Mesendoderm (in vitro differentiated cells): ENCODE data around the gene PPP1R26.
"Not testable (repeated sequence)": the region's sequence is repeated elsewhere in the genome, so short reads cannot be mapped to it uniquely, and the experiment has no call there.

Experiments
- DNase-seq: peaks from one replicate; pipeline ENCODE4 v3.0.0; 2013
- H2AK5ac ChIP-seq: 2 replicates; pipeline ENCODE4 v1.6.1; 2013; ENCODE audit warnings: low read length, inconsistent platforms
- H2BK120ac ChIP-seq: 2 replicates; pipeline ENCODE4 v1.6.1; 2013; ENCODE audit warnings: low read depth, mild to moderate bottlenecking, low read length, moderate library complexity, mixed read lengths
- H2BK15ac ChIP-seq: replicated peaks from 2 replicates; pipeline ENCODE4 v1.6.1; 2013; ENCODE audit warnings: low read depth, mild to moderate bottlenecking, moderate library complexity
- H2BK5ac ChIP-seq: 2 replicates; pipeline ENCODE4 v1.6.1; 2013; ENCODE audit warnings: low read length, inconsistent platforms
- H3K18ac ChIP-seq: 2 replicates; pipeline ENCODE4 v1.6.1; 2013; ENCODE audit warnings: mild to moderate bottlenecking, low read length, mixed read lengths
- H3K23ac ChIP-seq: one replicate; pipeline ENCODE4 v1.6.1; 2013; ENCODE audit warnings: low read length
- H3K27ac ChIP-seq: 2 replicates; pipeline ENCODE4 v1.5.1; 2013; ENCODE audit warnings: low read depth, mild to moderate bottlenecking, inconsistent platforms, low read length, moderate library complexity
- H3K27me3 ChIP-seq: 2 replicates; pipeline ENCODE4 v1.6.1; 2013; ENCODE audit warnings: low read length, control low read depth, mild to moderate bottlenecking, inconsistent platforms; ENCODE audit not compliant: insufficient read depth, poor library complexity
- H3K36me3 ChIP-seq: 2 replicates; pipeline ENCODE4 v1.6.1; 2013; ENCODE audit warnings: low read length, inconsistent platforms; ENCODE audit not compliant: control insufficient read depth, insufficient read depth
- H3K4ac ChIP-seq: one replicate; pipeline ENCODE4 v1.6.1; 2013; ENCODE audit warnings: low read depth, mild to moderate bottlenecking, low read length, moderate library complexity
- H3K4me1 ChIP-seq: 2 replicates; pipeline ENCODE4 v1.6.1; 2013; ENCODE audit warnings: low read depth, low read length, inconsistent platforms; ENCODE audit not compliant: control insufficient read depth
- H3K4me2 ChIP-seq: 2 replicates; pipeline ENCODE4 v1.6.1; 2013; ENCODE audit warnings: low read length
- H3K4me3 ChIP-seq: 2 replicates; pipeline ENCODE4 v1.5.1; 2013; ENCODE audit warnings: mild to moderate bottlenecking, low read length
- H3K56ac ChIP-seq: one replicate; pipeline ENCODE4 v1.6.1; 2013; ENCODE audit warnings: low read length
- H3K79me1 ChIP-seq: 2 replicates; pipeline ENCODE4 v1.6.1; 2013; ENCODE audit warnings: low read length, inconsistent platforms
- H3K79me2 ChIP-seq: 2 replicates; pipeline ENCODE4 v1.6.1; 2013; ENCODE audit warnings: mild to moderate bottlenecking, low read length; ENCODE audit not compliant: control insufficient read depth, insufficient read depth
- H3K9ac ChIP-seq: 2 replicates; pipeline ENCODE4 v1.6.1; 2013; ENCODE audit warnings: low read length, inconsistent platforms
- H4K5ac ChIP-seq: one replicate; pipeline ENCODE4 v1.6.1; 2013; ENCODE audit warnings: low read length
- H4K8ac ChIP-seq: one replicate; pipeline ENCODE4 v1.6.1; 2013; ENCODE audit warnings: low read depth, mild to moderate bottlenecking, control low read depth, low read length, moderate library complexity
- WGBS: extraction: QIAGEN DNeasy Blood & Tissue Kit; methylation state at CpG from one replicate; pipeline ENCODE4 v1.1.7; 2013; ENCODE audit warnings: low lambda C conversion rate, missing lambda C conversion rate; ENCODE audit not compliant: insufficient coverage; ENCODE audit errors: extremely low coverage; 5-methylcytosine and 5-hydroxymethylcytosine counted together

PPP1R26 gene

GRCh38 chr9:135447126-135447525, 32.5 kb upstream of the PPP1R26 start:
- H3K4ac ChIP-seq: no peak overlapping the region
- no peak overlapping the region for H2BK15ac ChIP-seq
- H4K8ac ChIP-seq: no peak overlapping the region
- no CpG with 5 or more reads among the region's 12 CpGs for WGBS
- H2BK120ac ChIP-seq: no peak overlapping the region
- no peak overlapping the region for H3K27ac ChIP-seq
- no peak overlapping the region for H3K23ac ChIP-seq
- no peak overlapping the region for H2BK5ac ChIP-seq
- no peak overlapping the region for H4K5ac ChIP-seq
- no peak overlapping the region for H3K4me3 ChIP-seq
- H3K9ac ChIP-seq: no peak overlapping the region
- no peak overlapping the region for H2AK5ac ChIP-seq
- no peak overlapping the region for H3K18ac ChIP-seq
- H3K79me2 ChIP-seq: no peaks in the 10 kb centered on the region
- H3K4me1 ChIP-seq: no peaks in the 10 kb centered on the region
- no peak overlapping the region for H3K4me2 ChIP-seq
- H3K27me3 ChIP-seq: no peaks in the 10 kb centered on the region
- DNase-seq: no peak
- H3K79me1 ChIP-seq: no peaks in the 10 kb centered on the region
- H3K36me3 ChIP-seq: no peaks in the 10 kb centered on the region
- H3K56ac ChIP-seq: no peak overlapping the region

- Histone ChIP-seq H3K18ac (no peak overlapping the region), H4K8ac (no peak overlapping the region), H2AK5ac (no peak overlapping the region), H3K4me3 (no peak overlapping the region), H3K4me1 (no peaks in the 10 kb centered on the region), H2BK120ac (no peak overlapping the region), H3K27ac (no peak overlapping the region), H3K56ac (no peak overlapping the region), H3K9ac (no peak overlapping the region), H3K23ac (no peak overlapping the region), H3K4ac (no peak overlapping the region), H3K79me1 (no peaks in the 10 kb centered on the region), H2BK5ac (no peak overlapping the region), H4K5ac (no peak overlapping the region), H2BK15ac (no peak overlapping the region), H3K79me2 (no peaks in the 10 kb centered on the region), H3K27me3 (no peaks in the 10 kb centered on the region), H3K4me2 (no peak overlapping the region), H3K36me3 (no peaks in the 10 kb centered on the region)
- WGBS: no CpG with 5 or more reads among the region's 11 CpGs
- no peak for DNase-seq
These were observed 30.9 kb upstream of the PPP1R26 start for GRCh38 chr9:135448663-135449100.

- no CpG with 5 or more reads among the region's 11 CpGs for WGBS
- H3K9ac ChIP-seq, H4K8ac ChIP-seq, H4K5ac ChIP-seq, H2BK15ac ChIP-seq, DNase-seq, H3K27me3 ChIP-seq, H3K79me2 ChIP-seq, H3K4ac ChIP-seq, H3K23ac ChIP-seq, H2BK5ac ChIP-seq, H3K18ac ChIP-seq, H3K4me3 ChIP-seq, H3K4me1 ChIP-seq, H3K4me2 ChIP-seq, H3K56ac ChIP-seq, H3K79me1 ChIP-seq, H2BK120ac ChIP-seq, H2AK5ac ChIP-seq, H3K27ac ChIP-seq, H3K36me3 ChIP-seq: not testable (repeated sequence)
These were observed 30.1 kb upstream of the PPP1R26 start for GRCh38 chr9:135449532-135449931.

- Histone ChIP-seq H3K27me3 (no peaks in the 10 kb centered on the region), H3K9ac (no peak overlapping the region), H4K8ac (no peak overlapping the region), H3K36me3 (no peaks in the 10 kb centered on the region), H2AK5ac (no peak overlapping the region), H3K4me2 (no peak overlapping the region), H3K4me3 (no peak overlapping the region), H3K18ac (no peak overlapping the region), H4K5ac (no peak overlapping the region), H3K4me1 (no peaks in the 10 kb centered on the region), H2BK120ac (no peak overlapping the region), H3K4ac (no peak overlapping the region), H3K27ac (no peak overlapping the region), H2BK5ac (no peak overlapping the region), H3K79me1 (no peaks in the 10 kb centered on the region), H3K56ac (no peak overlapping the region), H2BK15ac (no peak overlapping the region), H3K23ac (no peak overlapping the region), H3K79me2 (no peaks in the 10 kb centered on the region)
- DNase-seq: no peak
- WGBS: no CpG with 5 or more reads among the region's 10 CpGs
These were observed 28.6 kb upstream of the PPP1R26 start for GRCh38 chr9:135450956-135451355.

- not testable (repeated sequence) for H3K27ac ChIP-seq, H3K4me2 ChIP-seq, H3K23ac ChIP-seq, H3K9ac ChIP-seq, H3K79me1 ChIP-seq, H3K4ac ChIP-seq, DNase-seq, H2BK5ac ChIP-seq, H2BK120ac ChIP-seq, H2AK5ac ChIP-seq, H3K18ac ChIP-seq, H4K5ac ChIP-seq, H3K27me3 ChIP-seq, H4K8ac ChIP-seq, H3K4me3 ChIP-seq, H2BK15ac ChIP-seq, H3K4me1 ChIP-seq, H3K36me3 ChIP-seq, H3K56ac ChIP-seq, H3K79me2 ChIP-seq
- WGBS: no CpG with 5 or more reads among the region's 7 CpGs
These were observed 27.7 kb upstream of the PPP1R26 start for GRCh38 chr9:135451909-135452308.

- no peaks in the 10 kb centered on the region for H3K4me1 ChIP-seq
- H4K5ac ChIP-seq: no peak overlapping the region
- no peaks in the 10 kb centered on the region for H3K79me1 ChIP-seq
- no peak overlapping the region for H2AK5ac ChIP-seq
- no peak overlapping the region for H3K9ac ChIP-seq
- DNase-seq: no peak
- no peak overlapping the region for H4K8ac ChIP-seq
- no peaks in the 10 kb centered on the region for H3K27me3 ChIP-seq
- H3K56ac ChIP-seq: no peak overlapping the region
- no peak overlapping the region for H3K27ac ChIP-seq
- no peak overlapping the region for H2BK15ac ChIP-seq
- no peak overlapping the region for H3K4ac ChIP-seq
- H3K4me2 ChIP-seq: no peak overlapping the region
- H3K18ac ChIP-seq: no peak overlapping the region
- H2BK120ac ChIP-seq: no peak overlapping the region
- H3K79me2 ChIP-seq: no peaks in the 10 kb centered on the region
- no peak overlapping the region for H3K23ac ChIP-seq
- WGBS: no CpG with 5 or more reads among the region's 5 CpGs
- H3K4me3 ChIP-seq: no peak overlapping the region
- no peaks in the 10 kb centered on the region for H3K36me3 ChIP-seq
- H2BK5ac ChIP-seq: no peak overlapping the region
These were observed 24.8 kb upstream of the PPP1R26 start for GRCh38 chr9:135454737-135455136.
